Measurements from ENCODE around the gene CTIF.

GRCh38 chr18:48708807-48709206 lies 170.0 kb downstream of the CTIF start:
- no peak for TF ChIP-seq CTCF (conservative IDR thresholded peaks at IDR 0.05; ENCODE audit: low read depth, low read length)
- no peak for TF ChIP-seq EZH2 (IDR thresholded peaks at IDR 0.05; ENCODE audit: low read length, unreplicated experiment)
- TF ChIP-seq EZH2phosphoT487 (IDR thresholded peaks at IDR 0.05; ENCODE audit: borderline replicate concordance, low read length) = no peak
